GM21515 (cell line): ENCODE results near the gene NUDT21.
"Not testable (repeated sequence)": the region's sequence is repeated elsewhere in the genome, so short reads cannot be mapped to it uniquely, and the experiment has no call there.

Experiments
- ATAC-seq: cut with Tn5 transposase; IDR thresholded peaks from one replicate; pipeline ENCODE4 v1.9.1; 2021; ENCODE audit not compliant: unreplicated experiment

NUDT21 gene

DNA sequence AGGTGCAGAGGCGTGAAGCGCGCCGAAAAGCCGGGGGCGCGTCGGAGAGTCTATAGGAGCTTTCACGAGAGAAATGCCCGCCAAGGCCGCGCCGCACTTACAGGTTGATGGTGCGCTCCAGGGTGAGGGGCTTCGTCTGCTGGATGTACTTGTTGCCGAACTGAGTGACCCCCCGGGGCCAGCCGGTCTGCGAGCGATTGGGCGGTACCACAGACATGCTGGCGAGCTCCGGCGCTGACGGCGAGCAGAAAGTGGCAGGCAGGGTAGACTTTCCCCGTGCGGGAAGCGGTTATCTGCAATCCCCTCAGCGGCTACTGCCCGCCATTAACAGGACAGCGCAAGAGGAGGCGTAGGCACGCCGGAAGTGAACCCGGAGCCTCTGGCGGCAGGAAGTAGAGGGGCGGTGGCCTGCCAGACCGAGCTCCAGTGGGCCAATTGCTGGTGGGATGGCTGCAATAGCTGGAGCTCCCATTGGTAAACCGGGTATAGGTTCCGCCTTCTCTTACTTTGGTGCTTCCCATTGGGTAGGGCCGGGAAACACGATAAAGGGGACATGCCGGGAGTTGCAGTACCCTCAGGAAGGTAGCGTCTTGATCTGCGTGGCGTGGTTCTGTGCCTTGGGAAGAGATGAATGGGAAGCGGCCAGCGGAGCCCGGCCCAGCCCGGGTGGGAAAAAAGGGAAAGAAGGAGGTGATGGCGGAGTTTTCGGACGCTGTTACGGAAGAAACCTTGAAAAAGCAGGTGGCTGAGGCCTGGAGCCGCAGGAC is at the start of gene NUDT21, which contains the start of gene OGFOD1:
NUDT21 (minus strand) TSS at position 347 of the 767 bp plus-strand sequence; CDS start at position 217, 130 bp downstream.
OGFOD1 (plus strand) TSS at position 569 of the 767 bp plus-strand sequence; CDS start at position 628, 59 bp downstream.
- peak; percentile 97 for ATAC-seq

DNA sequence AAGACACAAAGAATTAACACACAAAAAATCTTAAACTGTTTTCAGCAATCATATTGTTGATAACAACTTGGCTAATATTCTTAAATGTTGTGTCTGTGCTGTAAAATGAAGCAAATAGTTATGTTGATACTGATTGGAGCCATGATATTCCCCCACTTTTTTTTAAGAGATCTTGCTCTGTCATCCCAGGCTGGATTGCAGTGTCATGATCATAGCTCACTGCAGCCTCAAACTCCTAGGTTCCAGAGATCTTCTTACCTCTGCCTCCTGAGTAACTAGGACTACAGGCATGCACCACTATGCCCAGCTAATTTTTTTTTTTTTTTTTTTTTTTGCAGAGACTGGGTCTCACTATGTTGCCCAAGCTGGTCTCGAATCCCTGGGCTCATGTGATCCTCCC is 42.7 kb upstream of the NUDT21 start:
- ATAC-seq: no peak

- no peak for ATAC-seq
Observed at GRCh38 chr16:56493126-56493525, 42.0 kb upstream of the NUDT21 start.

DNA sequence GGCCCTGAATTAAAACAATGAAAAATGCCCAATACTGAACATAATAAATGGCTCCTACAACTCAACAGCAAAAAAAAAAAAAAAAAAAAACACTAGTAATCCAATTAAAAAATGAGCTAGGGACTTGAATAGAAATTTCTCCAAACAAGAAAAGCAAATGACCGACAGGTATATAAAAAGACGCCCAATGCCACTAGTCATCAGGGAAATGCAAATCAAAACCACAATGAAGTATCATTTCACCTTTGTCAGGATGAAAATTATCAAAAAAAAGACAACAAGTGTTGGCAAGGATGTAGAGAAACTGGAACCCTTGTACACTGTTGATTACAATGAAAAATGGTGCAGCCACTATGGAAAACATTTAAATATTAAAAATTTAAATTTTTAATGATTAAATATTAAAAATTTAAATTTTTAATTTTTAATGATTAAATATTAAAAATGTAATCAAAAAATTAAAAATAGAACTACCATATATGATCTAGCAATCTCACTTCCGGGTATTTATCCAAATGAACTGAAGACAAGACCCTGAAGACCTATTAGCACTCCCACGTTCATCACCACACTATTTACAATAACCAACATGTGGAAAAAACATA is 40.6 kb upstream of the NUDT21 start:
- no peak for ATAC-seq

GRCh38 chr16:56488868-56489267 is 37.7 kb upstream of the NUDT21 start:
- not testable (repeated sequence) for ATAC-seq

DNA sequence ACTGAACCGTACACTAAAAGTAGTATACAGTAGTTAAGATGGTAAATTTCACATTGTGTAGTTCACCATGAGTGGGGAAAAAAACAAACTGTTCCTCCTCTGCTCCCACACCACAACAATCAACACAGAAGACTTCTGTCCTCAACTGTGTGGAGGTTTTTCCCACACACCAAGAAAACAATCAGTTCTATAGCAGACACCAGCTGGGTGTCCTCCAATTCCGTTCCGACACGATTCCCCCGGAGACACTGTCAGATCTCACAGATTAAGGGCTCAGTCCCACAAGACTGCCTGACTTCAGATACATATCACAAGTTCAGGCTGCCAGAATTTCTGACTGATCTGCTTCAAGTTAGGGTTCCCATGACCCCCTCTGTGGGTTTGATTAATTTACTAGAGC is 36.9 kb upstream of the NUDT21 start:
- ATAC-seq: no peak

- ATAC-seq: no peak
Observed at GRCh38 chr16:56483394-56483793, 32.3 kb upstream of the NUDT21 start.

- no peak for ATAC-seq
Observed at GRCh38 chr16:56482683-56483236, 31.6 kb upstream of the NUDT21 start.

DNA sequence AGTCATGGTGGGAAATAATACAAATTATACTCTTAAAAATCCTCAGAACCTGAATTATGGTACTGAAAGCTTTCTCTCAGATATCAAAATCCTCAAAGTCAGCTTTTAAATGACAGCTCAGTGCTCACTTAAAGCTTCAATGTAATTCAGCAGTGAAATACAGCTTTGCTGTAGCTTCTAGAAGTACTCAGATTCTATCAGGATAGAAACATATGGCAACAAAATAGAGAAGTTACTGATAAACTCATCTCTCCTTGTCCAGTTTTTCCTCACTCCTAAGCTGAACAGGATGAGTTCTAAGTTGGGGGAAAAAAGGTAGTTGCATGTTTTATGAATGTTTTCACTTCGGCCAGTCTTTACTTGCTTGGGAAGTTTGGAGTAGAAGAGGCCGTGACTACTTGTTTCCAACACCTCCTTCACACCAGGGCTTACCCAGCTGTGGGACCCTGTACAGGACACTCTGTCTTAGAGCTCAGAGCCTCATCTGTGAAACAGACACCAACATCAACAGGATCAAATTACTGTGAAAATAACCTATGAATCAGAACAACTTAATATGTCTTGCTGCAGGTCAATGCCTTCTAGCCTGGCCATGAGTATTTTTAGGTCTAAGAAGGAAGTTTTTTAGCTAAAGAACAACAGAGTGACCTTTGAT is 30.5 kb upstream of the NUDT21 start:
- ATAC-seq: no peak

GRCh38 chr16:56480776-56481467 is 29.8 kb upstream of the NUDT21 start:
- ATAC-seq: no peak

DNA sequence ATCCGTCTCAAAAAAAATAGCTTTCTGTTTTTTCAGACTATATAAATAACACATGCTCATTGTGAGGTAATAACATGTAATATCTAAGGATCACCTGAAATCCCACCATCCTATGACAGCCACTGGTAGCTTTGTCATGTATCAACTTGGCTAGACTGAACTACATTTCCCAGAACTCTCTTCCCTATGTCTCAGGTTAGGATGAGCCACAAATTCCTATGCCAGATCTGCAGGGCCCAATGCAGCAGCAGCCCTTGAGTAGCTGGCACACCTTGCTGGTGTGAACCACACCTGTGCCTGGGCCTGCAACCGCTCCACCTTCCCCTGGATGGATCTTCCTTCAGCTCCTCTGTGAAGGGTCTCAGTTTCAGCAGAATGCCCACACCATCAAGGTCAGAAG is 28.3 kb upstream of the NUDT21 start:
- no peak for ATAC-seq

- no peak for ATAC-seq
Observed at GRCh38 chr16:56478281-56479049, 27.3 kb upstream of the NUDT21 start.

- ATAC-seq: no peak
Observed at GRCh38 chr16:56477096-56477878, 26.2 kb upstream of the NUDT21 start.

GRCh38 chr16:56475201-56475600 is 24.1 kb upstream of the NUDT21 start:
- no peak for ATAC-seq

GRCh38 chr16:56470666-56471065 is 19.5 kb upstream of the NUDT21 start:
- no peak for ATAC-seq

- no peak for ATAC-seq
Observed at GRCh38 chr16:56470232-56470631, 19.1 kb upstream of the NUDT21 start.

DNA sequence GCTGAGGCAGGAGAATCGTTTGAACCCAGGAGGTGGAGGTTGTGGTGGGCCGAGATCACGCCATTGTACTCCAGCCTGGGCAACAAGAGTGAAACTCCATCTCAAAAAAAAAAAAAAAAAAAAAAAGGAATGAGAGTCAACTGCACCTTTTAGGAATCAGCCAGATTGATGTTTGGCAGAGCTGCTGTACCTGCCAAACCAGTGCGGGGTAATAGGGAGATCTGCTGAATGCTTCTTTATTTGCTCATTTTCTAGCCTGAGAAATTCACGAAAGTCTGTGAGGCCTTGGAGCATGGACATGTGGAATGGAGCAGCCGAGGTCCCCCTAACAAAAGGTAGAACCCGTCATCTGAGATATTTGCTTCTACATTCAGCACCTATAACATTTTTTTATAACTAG is 18.6 kb upstream of the NUDT21 start:
- ATAC-seq: no peak

DNA sequence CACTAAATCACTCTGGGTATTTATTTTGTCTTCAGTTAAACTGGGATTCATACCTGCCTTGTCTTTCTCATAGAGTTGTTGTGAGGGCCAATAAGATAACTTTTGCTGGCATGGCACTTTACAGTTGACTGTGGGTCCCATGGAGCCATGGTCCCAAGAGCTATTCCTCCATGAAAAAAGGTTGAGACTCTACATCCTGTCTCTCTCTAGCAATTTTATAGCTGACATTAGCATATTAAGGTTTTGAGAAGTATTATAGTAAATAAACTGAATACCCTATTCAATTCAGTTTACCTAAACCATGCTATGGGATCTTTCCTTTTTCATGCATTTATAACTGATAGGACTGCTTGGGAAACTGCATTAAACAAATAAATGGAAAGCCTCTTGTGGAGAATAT is 17.7 kb upstream of the NUDT21 start:
- ATAC-seq: no peak

GRCh38 chr16:56466344-56466743 is 15.2 kb upstream of the NUDT21 start:
- no peak for ATAC-seq

DNA sequence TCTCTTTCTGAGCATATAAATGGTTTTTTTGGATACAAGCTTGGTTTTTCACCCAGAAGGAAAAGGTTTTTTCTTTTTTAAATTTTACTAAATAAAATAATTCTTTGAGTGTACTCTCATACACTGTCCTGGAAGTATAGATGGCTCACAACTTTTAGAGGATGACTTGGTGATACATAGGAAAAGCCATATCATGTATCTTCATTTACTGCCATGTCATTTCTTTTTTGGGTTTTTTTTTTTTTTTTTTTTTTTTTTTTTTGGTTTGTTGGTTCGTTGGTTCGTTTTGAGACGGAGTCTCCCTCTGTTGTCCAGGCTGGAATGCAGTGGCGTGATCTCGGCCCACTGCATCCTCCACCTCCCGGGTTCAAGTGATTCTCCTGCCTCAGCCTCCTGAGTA is 12.0 kb upstream of the NUDT21 start:
- no peak for ATAC-seq
